GM19467 (cell line): ENCODE measurements around the gene PCNT.

Source experiments
- ATAC-seq: cut with Tn5 transposase; IDR thresholded peaks from one replicate; pipeline ENCODE4 v1.9.1; 2021; ENCODE audit warnings: mild to moderate bottlenecking, moderate library complexity; ENCODE audit not compliant: unreplicated experiment

Gene PCNT

DNA sequence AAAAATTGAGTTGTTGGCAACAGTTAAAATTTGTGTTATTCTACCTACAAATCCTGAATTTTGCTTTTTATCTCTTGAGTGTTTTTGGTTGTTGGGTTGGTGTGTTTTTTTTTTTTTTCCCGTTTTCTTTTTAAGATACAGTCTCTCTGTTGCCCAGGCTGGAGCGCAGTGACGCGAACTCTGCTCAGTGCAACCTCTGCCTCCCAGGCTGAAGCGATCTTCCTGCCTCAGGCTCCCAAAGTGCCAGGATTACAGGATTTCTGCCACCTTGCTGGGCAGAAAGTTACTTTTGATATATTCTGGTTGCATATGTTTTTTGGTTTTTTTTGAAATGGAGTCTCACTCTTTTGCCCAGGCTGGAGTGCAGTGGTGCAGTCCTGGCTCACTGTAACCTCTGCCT is 4.2 kb downstream of the PCNT start:
- no peak for ATAC-seq

DNA sequence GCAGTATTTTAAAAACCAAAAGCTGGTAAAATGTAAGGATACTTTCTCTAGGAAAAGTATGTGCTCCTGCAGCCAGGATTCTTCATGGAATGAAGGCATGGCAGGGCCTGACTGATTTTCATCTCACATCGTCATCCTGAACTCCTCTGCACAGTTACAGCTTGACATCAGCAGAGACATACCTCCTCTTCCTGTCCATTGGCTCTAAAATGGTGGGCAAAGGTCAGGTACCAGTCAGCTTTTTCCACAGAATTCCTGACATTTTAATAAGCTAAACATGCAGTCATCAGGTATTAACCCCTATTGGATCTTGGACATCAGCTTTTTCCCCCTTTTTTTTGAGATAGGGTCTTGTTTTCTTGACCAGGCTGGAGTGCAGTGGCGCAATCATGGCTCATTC is 5.8 kb downstream of the PCNT start:
- no peak for ATAC-seq

DNA sequence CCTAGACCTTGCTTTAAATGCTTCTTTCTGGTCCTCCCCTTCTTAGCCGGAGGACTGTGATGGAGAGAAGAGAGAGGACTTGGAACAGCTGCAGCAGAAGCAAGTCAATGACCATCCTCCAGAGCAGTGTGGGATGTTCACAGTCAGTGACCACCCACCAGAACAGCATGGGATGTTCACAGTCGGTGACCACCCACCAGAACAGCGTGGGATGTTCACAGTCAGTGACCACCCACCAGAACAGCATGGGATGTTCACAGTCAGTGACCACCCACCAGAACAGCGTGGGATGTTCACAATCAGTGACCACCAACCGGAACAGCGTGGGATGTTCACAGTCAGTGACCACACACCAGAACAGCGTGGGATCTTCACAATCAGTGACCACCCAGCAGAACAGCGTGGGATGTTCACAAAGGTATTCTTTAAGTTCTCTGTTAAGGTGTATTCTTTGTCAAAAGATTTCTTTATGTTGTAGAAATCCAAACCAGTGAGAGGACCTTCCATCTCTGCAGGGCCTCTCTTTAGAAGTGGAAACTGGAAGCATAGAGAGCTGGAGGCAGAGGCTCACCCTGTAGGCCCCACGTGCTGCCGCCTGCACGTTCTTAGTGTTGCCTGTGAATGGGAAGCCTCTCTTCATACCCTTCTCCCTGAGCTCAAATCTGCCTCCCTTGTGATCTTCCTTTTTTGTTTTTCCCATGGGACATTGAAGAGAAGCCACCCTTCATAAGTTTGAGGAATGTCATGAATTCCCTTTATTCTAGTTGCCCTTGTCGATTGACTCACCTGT is 10.6 kb downstream of the PCNT start:
- ATAC-seq, result no peak

DNA sequence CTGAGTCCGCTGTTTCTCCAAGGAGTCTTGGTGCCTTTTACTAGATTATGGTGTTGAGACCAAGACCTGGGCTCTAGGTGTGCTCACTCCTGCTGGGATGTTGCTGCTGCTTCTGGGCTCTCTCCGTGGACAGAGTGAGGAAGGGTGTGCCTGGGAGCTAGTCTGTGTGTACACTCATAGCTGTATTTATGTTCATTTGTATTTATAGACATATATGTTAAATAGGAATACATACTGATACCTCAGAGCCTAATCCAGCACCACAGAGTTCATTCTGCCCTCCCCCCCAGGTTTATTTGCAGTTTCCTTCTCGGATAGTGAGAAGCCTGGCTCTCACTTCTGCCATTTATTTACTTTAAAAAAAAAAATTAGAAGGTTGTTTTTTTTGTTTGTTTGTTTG is 12.6 kb downstream of the PCNT start:
- ATAC-seq, result no peak

DNA sequence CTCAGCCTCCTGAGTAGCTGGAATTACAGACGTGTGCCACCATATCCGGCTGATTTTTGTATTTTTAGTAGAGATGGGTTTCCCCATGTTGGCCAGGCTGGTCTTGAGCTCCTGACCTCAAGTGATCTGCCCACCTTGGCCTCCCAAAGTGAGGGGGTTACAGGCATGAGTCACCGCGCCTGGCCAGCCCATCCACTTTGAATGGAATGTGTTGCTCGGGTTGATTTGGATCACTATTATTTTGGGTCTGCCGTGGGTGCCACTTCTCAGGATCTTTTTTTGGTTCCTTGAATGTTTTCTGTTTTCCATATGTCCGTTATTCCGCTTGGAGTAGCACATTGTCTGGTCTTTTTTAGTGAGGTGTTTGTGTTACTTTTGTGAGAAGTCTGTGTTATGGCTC is 17.0 kb downstream of the PCNT start:
- ATAC-seq, result no peak

DNA sequence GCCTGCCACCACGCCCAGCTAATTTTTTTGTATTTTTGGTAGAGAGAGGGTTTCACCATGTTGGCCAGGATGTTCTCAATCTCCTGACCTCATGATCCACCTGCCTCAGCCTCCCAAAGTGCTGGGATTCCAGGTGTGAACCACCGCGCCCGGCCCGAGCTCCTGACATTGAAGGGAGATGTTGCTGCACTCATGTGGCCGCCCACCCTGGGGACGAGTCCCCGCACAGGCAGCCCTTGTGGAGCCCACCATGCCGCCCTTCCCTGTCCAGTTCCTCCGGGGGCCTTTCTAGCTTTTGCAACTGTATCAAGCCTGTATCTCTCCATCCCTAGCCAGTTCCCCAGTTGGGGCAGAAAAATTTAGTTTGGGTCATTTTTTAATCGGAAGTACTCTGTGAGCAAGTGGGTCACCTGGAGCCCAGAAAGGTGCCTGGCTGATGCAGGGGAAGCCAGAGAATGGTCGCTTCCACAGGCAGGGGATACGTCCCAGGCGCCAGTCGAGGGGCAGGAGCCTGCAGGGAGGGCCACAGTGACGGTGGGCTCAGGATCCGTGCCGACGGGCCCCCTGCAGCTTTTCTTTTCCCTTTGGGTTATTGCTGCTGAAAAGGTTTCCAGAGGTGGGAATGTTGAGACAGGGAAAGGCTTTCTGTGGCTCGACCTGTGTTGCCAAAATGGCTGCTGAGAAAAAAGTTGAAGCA is 20.4 kb downstream of the PCNT start:
- ATAC-seq, result no peak

DNA sequence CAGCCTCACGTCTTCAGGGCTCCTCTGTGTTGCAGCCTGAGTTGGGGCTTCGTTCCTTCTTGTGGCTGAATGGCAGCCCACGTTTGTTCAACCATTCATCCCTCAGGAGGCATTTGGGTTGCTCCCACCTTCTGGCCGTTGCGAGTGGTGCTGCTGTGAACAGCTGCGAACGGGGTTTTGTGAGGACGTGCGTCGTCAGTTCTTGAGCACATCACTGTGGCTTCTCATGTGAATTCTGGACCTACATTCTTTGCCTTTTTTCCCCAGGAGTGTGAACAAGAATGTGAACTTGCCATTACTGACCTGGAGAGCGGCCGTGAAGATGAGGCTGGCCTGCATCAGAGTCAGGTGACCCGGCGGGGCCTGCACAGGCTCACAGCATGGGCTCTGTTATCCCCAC is 21.9 kb downstream of the PCNT start:
- ATAC-seq, result no peak

DNA sequence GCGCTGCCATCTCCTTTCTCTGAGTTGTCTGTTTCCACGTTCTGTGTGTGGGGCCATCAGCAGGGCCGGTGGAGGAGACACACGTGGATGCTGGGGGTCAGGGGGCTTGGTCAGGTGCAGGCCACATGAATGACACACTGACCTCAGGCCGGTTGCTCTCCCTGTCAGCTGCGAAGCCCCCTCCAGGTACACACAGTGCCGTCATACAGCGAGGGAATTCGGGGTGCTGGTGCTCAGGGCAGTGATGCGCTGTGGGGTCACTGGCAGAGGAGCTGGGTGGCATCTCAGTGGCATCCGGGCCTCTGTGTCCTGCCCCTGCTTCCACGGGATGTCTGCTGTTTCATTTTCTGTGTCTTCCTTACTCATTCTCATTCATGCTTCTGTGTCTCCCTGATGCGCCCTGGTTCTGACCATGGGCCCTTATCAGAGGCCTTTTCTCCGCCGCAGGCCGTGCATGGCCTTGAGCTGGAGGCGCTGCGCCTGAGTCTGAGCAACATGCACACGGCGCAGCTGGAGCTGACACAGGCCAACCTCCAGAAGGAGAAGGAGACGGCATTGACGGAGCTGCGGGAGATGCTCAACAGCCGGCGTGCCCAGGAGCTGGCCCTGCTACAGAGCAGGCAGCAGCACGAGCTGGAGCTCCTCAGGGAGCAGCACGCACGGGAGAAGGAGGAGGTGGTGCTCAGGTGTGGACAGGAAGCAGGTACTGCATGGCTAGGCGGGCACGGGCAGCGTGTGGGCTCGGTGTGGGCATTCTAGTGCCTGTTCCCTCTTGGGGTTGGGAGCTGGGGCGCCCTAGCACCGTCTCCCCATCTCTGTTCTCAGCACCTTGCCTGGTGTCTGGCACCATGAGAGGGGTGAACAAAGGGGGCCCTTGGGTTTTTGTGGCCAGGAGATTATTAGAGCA is 22.6 kb downstream of the PCNT start:
- ATAC-seq, result no peak

DNA sequence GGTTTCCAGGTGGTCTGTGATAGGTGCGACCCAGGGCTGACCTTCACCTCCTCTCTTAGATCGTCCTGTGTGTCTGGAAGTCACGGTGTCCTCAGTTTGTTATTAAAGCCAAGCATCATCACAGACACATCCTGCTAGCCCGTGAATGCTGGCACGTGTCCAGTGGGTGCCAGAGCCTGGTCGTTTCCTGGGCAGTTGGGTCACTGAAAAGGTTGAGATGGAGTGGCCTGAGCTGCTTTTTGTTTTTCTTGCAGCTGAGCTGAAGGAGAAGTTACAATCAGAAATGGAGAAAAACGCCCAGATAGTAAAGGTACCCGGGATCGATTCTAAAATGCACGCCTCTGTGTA is 23.2 kb downstream of the PCNT start:
- ATAC-seq, result no peak

DNA sequence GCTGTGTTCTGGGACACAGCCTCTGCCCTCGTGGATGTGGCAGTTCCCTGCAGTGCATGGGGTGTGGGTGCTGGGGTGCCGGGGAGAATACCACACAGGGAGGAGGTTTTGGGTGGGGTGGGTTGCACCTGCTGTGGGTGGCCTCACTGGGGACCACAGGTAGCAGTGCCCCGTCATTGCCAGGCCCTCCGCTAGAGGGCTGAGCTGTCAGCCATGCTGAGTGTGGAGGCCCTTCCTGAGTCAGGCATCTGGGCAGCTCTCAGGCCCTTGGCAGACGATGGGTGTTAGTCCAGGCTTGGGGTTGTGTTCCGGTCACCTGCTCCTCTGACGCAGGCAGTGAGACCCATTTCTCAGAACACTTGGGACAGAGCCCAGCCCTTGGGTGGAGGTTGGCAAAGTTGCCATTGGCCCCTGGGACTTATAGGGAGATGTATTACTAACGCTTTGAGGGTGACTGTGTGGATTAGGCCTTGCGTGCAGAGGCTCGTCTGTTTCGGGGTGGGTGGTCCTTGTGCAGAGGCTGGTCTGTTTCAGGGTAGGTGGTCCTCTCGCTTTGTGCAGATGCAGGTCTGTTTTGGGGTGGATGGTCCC is 23.9 kb downstream of the PCNT start:
- no peak for ATAC-seq

DNA sequence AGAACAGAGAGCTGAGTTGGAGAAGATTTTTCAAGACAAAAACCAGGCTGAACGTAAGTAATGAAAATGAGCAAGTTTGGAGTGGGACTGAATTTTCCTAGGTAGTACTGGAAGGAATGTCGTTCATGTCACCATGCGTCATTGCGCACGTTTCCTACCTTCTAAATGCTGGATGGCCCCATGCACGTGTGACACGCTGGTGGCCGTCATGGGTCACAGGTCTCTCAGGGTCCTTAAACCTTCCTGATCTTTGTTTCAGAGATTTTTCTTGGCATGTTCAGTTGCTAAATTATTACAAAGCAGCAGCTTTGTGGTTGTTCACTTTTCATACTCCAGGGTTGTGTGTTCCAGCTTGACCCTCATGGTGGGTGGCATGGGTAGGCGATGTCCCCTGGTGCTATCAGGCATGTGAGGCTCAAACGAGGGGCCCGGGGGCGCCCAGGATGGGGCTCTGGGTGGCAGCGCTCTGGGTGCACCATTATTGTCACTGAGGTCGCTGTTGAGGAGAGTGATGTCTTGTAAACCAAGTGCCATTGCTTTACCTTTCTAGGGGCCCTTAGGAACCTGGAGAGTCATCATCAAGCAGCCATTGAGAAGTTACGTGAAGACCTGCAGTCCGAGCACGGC is 25.3 kb downstream of the PCNT start:
- ATAC-seq, result no peak

DNA sequence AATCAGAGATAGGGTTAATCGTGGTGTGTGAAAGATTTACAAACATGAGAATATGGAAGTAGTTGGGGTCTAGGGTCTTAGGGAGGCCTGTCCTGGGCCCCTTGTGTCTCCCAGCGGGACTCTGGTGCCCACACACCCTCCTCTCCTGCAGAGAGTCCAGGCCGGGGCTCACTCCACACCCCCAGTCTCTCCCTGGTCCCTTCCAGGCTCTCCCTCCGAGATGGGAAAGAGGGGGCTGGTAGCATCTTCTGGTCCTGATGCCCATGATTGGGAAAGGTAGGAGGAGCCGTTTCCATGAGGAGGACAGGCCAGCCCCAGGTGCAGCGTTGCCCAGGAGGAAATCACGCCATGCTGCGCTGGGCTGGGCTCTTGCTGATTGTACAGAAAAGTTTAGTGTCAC is 26.6 kb downstream of the PCNT start:
- ATAC-seq, result no peak

DNA sequence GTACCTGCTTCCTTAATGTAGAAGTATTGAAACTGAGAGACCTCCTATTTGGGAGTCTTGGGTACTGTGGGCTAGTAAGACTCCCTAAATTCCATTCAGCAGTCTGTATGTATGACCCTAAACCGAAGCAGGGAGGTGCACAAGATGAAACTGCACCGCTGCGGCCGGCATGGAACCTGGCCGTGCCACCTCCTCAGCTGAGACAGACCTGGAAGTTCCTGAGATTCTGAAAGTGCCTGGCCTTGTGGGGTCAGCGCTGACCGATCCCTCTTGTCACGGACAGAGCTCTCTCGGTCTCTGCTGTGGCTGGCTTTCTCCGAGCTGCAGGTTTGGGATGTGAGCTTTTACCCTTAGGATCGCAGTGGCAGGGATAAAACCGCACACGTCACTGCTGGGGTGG is 27.0 kb downstream of the PCNT start:
- no peak for ATAC-seq

DNA sequence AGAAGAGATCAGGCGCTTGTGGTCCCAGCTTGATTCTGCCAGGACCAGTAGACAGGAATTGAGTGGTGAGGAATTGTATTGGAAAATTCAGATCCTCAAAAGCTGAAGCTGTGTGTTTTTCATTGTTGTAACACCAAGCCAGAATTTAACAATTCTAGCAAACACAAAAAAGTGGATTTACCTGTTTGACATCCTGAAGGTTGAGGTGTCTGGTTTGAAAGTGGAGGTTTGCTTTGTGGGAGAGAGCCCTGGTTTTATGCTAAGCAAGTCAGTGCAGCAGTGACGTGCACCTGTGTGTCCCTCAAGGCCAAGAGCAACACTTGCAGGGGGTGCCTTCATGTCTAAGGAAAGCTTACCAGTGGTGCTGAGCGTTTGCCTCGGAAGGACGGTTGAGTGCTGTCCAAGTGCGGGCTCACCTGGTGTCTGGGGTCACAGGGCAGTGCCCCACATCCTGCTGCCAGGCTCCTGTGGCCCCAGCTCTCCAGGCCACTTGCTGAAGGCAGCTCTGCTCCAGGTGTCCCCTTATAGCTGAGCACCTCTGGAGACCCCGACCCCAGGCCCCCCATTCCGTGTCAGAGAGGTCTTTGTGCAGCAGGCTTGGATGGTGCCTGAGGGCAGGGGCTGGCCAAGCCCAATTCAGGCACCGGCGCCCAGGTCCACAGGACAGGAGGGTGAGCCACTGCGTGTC is 27.7 kb downstream of the PCNT start:
- ATAC-seq, result no peak

DNA sequence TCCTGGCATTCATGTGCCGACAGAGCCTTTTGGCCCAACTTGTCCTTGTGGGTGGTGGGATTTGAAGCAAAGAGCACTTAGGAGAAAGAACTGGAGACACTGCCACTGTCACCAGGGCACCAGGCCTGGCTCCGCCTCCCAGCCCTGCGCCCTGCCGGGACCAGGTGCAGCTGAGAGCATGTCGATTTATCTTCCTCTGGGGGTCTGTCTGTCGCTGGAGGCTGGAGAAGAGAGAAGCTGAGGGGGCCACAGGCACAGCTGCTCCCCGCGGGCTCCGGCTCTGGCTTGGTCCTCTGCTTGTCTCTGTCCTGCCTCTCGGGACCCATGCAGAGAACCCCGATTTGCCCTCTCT is 28.2 kb downstream of the PCNT start:
- ATAC-seq, result no peak

DNA sequence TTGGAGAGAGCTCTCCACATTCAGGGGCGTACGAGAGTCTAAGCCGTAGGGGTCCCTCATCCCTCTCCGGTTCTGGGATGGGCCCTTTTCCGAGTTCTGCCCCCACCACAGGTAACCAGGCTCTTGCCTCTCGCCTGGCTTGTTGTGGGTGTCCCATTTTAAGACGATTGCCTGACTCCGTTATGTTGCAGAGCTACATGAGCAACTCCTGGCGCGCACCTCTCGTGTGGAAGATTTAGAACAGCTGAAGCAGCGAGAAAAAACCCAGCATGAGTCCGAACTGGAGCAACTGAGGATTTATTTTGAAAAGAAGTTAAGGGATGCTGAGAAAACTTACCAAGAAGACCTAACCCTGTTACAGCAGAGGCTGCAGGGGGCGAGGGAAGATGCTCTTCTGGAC is 29.0 kb downstream of the PCNT start:
- ATAC-seq, result no peak

DNA sequence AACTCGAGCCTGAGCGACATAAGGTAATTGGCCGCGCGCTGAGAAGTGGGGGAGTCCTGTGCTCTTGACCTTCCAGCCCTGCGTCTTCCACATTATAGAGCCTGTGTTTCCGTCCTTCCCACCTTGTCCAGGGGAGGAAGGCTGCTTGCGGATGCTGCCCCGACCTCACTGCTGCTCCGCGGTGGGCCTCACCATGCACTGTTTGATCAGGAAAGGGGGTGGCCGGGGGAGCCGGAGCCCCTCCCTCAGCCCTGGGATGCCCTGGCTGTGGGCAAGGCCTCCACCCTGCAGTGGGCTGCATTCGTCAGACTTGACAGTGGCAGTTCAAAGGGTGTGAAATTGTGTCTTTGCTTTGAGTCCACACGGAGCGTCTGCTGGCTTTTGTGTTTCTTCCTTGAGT is 30.1 kb downstream of the PCNT start:
- no peak for ATAC-seq

DNA sequence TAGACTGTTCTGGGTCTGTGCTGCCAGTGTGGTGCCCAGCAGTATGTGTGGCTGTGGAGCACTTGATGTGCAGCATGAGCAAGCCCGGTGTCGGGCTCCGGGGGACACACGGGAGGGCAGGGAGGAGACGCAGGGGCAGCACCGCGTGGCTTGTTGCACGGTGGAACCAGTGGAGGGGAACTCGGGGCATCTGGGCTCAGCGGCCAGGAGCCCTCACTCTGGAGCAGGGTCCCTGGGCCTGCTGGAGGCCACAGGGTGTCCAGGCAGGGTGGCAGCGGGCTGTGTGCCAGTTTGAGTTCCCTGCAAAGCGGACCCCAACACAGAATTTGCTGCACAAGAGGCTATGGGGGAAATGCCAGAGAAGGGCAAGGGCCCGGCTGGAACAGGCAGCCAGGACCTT is 30.6 kb downstream of the PCNT start:
- no peak for ATAC-seq

DNA sequence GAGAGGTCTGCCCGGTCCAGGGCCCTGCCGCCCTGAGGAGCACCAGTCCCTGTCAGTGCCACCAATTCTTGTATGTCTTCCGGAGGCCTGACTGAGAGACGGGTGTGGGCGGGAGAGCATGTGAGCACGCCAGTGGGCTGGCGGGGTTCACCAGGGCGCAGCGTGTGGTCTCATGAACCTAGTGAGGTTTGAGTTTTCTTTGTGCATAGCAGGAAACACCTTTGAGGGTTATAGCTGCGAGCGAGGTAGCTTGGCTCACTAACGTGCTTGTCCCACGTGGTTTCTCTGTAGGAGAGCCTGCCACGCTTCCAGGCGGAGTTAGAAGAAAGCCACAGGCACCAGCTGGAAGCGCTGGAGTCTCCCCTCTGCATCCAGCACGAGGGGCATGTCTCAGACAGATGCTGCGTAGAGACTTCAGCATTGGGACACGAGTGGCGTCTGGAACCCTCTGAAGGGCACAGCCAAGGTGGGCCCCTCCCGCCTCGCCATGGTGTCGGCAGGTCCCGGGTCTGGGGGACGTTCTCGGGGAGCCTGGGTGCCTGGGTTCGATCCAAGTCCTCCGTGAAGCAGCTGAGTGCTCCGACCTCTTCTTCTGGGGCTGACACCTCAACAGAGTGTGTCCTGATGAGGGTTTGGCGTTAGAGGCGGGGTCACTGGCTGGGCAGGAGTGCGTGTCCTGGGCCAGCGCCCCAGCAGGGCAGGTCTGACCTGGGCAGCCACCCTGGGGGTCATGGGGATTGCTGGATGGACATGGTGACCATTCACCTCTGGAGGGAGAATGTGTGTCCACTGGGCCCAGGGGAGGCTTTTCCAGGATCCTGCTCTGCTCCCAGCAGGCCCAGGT is 31.4 kb downstream of the PCNT start:
- no peak for ATAC-seq

DNA sequence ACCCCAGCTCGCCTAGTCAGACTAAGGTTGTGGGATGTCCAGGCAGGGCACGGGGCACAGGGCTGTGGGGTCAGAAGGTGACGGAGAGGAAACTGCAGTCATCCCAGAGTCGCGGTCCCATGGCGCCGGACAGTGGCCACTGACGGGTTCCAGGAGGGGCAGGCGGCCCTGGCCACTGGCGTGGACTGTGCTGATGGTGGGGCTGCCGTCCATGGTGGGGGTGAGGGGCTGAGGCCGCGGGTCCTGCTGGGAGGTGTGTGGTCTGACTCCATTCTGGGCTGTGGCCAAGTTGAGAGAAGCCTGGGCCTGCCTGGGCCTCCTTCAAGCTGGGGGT is 32.0 kb downstream of the PCNT start:
- no peak for ATAC-seq
